GM18861 (cell line): ENCODE measurements around the gene PACS1.
A peak's percentile ranks its signal among the peaks of the same experiment; 100 is the strongest.
"Not testable (repeated sequence)": the region's sequence is repeated elsewhere in the genome, so short reads cannot be mapped to it uniquely, and the experiment has no call there.

Experiments used
- ATAC-seq: cut with Tn5 transposase; IDR thresholded peaks from one replicate; pipeline ENCODE4 v1.9.1; 2021; ENCODE audit not compliant: unreplicated experiment

PACS1 gene

GRCh38 chr11:66268244-66268951 lies 198.3 kb downstream of the PACS1 start, which contains the start of gene RAB1B:
TSS of gene RAB1B (plus strand) at chr11:66268639. CDS start at chr11:66268680, 41 bp downstream.
- peak; percentile 85 for ATAC-seq

DNA sequence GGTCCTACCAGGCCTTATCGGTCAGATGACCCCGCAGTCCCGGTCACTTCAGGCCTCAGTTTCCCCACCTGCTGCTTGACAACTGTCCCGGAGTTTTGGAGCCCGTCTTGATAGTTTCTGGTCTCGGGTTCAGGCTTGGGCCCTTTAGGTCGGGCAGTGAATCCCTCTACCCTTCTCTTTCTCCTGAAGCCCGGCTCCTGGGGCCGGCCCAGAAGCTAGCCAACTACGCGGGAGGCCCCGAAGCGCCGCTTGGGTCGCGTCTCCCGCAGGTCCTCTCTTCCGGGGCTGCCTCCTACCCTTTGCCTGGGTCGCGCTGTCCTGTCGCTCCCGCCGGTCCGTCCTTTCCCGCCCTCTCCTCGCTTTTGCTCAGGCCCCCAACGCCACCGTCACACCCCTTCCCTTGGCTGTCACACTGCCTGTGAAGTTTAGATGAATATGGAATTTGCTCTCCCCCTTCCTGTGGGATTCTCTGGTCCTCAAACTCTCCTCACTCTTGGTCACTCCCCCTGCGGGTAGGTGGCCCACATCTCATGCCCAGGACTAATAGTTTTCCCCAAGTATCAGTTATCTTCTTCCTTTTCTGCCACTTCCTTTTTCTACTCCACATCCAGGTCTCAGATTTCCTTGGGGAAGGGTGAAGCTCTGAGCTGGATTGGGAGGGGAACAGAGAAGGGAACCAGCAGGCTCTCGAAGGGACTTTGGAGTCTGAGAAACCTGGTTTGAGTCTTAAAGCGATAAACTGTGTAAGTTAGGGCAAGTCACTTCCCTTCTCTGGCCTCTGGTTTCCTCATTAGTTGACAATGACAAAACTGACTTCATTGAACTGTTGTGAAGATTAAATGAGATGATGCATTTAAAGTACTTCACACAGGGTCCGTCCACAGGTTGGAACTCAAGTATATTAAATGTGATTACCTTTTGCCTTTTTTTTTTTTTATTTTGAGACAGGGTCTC lies 199.2 kb downstream of the PACS1 start:
- no peak for ATAC-seq

- no peak for ATAC-seq
Measured at GRCh38 chr11:66271816-66272215, 201.7 kb downstream of the PACS1 start.

DNA sequence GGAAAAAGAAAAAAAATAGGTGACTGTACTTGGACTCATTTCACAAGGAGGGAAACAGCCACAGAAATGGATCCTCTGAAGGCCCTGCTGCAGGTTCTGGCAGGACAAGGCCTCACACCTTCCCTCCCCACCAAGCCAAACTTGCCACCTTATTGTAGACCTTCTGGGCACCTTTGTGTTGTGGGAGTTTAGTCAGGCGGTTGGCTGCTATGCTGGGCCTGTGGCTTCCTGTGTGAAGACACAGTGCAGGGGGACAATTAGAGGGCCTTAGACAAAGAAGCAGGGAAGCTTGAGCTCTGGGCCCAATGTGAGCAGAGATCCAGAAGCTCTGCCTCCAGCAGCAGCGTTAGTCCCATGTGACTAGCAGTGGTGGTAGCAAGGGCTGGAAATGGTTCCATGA lies 202.5 kb downstream of the PACS1 start:
- ATAC-seq: no peak

GRCh38 chr11:66274219-66274618 lies 204.1 kb downstream of the PACS1 start:
- ATAC-seq: no peak

- ATAC-seq: no peak
Measured at GRCh38 chr11:66275396-66275795, 205.3 kb downstream of the PACS1 start.

GRCh38 chr11:66275984-66276612 lies 206.0 kb downstream of the PACS1 start:
- no peak for ATAC-seq

DNA sequence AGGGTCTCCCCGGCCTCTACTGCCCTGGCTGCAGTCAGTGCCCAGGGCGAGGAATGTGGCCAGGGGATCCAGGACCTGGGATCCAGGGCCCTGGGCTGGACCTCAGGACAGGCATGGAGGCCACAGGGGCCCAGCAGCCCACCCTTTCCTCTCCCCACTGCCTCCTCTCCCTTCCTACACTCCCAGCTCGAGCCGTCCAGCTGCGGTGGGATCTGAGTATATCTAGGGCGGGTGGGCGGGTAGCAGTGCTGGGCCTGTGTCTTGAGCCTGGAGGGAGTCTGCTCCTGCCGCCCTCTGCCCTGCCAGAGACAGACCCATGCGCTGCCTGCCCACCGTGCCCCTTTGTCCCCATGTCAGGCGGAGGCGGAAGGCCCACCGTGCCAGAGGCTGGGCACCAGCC lies 206.5 kb downstream of the PACS1 start:
- ATAC-seq: not testable (repeated sequence)

DNA sequence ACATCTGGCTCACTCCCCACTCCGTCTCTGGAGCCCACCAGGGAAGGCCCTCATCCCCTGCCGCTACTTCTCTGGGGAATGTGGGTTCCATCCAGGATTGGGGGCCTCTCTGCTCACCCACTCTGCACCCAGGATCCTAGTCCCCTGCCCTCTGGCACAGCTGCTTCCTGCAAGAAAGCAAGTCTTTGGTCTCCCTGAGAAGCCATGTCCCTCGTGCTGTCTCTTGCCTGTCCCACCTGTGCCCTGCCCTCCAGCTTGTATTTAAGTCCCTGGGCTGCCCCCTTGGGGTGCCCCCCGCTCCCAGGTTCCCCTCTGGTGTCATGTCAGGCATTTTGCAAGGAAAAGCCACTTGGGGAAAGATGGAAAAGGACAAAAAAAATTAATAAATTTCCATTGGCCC lies 207.0 kb downstream of the PACS1 start:
- not testable (repeated sequence) for ATAC-seq

DNA sequence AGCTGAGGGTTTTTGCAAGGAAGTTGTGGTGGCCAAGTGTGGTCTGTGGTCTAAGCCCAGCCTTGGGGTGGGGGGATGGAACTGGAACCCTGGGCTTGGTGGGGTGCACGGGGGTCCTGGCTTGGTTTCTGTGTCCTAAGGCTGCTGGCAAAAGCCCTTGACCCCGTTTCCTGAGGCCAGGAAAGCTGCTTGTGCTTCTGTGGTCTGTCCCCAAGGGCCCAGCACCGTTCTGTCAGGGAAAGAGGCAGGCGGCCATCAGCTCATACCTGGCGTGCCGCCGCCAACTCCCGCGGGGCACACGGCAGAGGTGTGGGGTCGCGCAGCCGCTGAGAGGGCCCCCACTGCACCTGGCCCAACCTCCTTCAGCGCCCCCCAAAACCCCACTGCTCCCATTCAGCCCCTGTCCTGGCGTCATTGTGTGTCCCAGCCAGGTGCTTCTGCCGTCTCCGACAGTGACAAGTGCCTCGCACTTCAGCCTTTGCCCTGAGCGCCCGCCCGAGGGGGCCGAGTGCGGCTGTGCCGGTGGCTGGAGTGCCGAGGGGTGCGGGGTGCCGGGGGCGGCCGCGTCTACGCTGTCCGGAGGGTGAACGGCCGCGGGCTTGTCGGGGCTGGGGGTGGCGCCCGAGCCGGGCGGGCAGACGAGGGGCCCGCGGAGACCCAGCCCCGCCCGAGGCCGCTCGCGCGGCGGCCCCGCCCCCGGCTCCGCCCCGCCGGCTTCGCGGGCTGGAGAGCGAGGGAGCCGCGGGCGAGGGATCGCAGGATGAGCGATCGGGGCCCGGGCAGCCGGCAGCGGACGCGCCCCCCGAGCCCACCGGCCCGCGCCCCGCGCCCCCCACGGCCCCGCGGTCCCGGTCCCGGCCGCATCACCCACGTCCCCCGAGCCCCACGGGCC lies 207.6 kb downstream of the PACS1 start, which contains the start of gene CNIH2:
TSS of gene CNIH2 (plus strand) at position 705 of the 892 bp plus-strand sequence. CDS start 282 bp downstream, outside the sequence.
- ATAC-seq: no peak

GRCh38 chr11:66278363-66279091 lies 208.5 kb downstream of the PACS1 start:
- ATAC-seq: no peak

GRCh38 chr11:66279092-66279734 lies 209.1 kb downstream of the PACS1 start:
- no peak for ATAC-seq

GRCh38 chr11:66280428-66280827 lies 210.4 kb downstream of the PACS1 start:
- no peak for ATAC-seq

DNA sequence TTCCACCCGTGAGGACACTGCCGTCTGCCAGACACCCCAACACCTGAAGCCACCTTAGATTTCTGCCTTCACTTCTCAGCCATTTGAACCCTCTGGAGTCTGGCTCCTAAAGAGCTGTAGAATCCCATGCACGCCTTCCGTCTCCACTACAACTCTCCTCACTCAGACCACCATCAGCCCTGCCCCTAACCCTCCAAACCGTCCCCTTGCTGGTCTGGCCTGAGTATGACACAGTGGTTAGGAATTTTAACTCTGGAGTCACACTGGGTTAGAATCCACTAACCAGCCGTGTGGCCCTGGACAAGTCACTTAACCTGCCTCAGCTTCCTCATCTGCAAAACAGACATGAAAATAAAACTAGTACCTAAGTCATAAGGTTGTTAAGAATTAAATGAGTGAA lies 210.9 kb downstream of the PACS1 start:
- no peak for ATAC-seq

- ATAC-seq: no peak
Measured at GRCh38 chr11:66281776-66282467, 211.8 kb downstream of the PACS1 start.

GRCh38 chr11:66282468-66283455 lies 212.7 kb downstream of the PACS1 start:
- peak; percentile 68 for ATAC-seq

GRCh38 chr11:66283461-66284105 lies 213.5 kb downstream of the PACS1 start:
- ATAC-seq: no peak
